K562 (cell line): ENCODE measurements around the gene MMRN2. TPM values are rescaled to one million over a fixed set of nuclear protein-coding genes. Genes with fewer than 3 reads are reported as not detected.

Experiments used
- ATAC-seq: fragments of 200-7000 bp; cut with Tn5 transposase; 3 replicates; pipeline ENCODE4 v1.9.1; 2020; ENCODE audit warnings: moderate library complexity
- BruUV-seq: library from RNA; stranded (reverse); fragments of 400-500 nt; replicated peaks from 2 replicates; lab custom pipeline; 2021; lab: Mats Ljungman, UMichigan
- CTCF ChIA-PET: fragments of 300-600 bp; formaldehyde crosslinking; extraction: SDS; loops from one replicate; lab custom pipeline; 2021; ENCODE audit warnings: low intra/inter-chr PET ratio; lab: Yijun Ruan, JAX
- POLR2A ChIA-PET: fragments of 300-600, 350-650 bp; sonication (Branson Sonifier 250); formaldehyde crosslinking; extraction: SDS; loops from one replicate; lab custom pipeline; 2021; ENCODE audit warnings: antibody characterized with exemption, inconsistent platforms; lab: Yijun Ruan, JAX
- DNase-seq, 4 experiments: peaks; one replicate each; pipeline versions ENCODE4 v3.0.0 to v3.0.0-alpha.2; 2011 to 2018; ENCODE audit warnings: low spot score in 3 of 4, mixed read lengths in 3 of 4; ENCODE audit errors: extremely low read depth in 1 of 4
- FAIRE-seq: peaks from 2 replicates; lab custom pipeline; 2011; peaks lifted over from hg19 to GRCh38; lab: Jason Lieb, UNC
- H2AFZ ChIP-seq: 2 replicates; pipeline ENCODE4 v1.6.0; 2011; ENCODE audit warnings: low read depth, low read length, control low read depth, inconsistent platforms
- H3K27ac ChIP-seq: fragments of 200-600 bp; 3 replicates; pipeline ENCODE4 v1.8.0; 2011; ENCODE audit warnings: low read depth, mild to moderate bottlenecking, control low read depth, inconsistent platforms, low read length, moderate library complexity, mixed read lengths; ENCODE audit errors: extremely low read depth
- H3K27me3 ChIP-seq, 2 experiments: fragments of 300-600 bp in 1 of 2; 2 replicates in 1 of 2; 3 replicates in 1 of 2; pipeline versions ENCODE4 v1.6.0 to v1.8.0; 2011; ENCODE audit warnings: inconsistent platforms in 2 of 2, low read length in 2 of 2, mild to moderate bottlenecking in 1 of 2, mixed read lengths in 1 of 2, moderate library complexity in 1 of 2; ENCODE audit not compliant: control insufficient read depth in 2 of 2, insufficient read depth in 2 of 2
- H3K36me3 ChIP-seq: fragments of 300-600 bp; 3 replicates; pipeline ENCODE4 v1.8.0; 2011; ENCODE audit warnings: mild to moderate bottlenecking, low read length, inconsistent platforms; ENCODE audit not compliant: control insufficient read depth, insufficient read depth
- H3K4me1 ChIP-seq, 2 experiments: fragments of 200-600 bp in 1 of 2; replicated peaks in 1 of 2; 2 replicates in 1 of 2; 3 replicates in 1 of 2; pipeline versions ENCODE4 v1.5.1 to v1.8.0; 2011; ENCODE audit warnings: inconsistent platforms in 2 of 2, low read length in 2 of 2, mild to moderate bottlenecking in 1 of 2, mixed read lengths in 1 of 2, moderate library complexity in 1 of 2; ENCODE audit not compliant: control insufficient read depth in 2 of 2, insufficient read depth in 2 of 2
- H3K4me2 ChIP-seq: 2 replicates; pipeline ENCODE4 v1.6.1; 2011; ENCODE audit warnings: low read length, control low read depth, inconsistent platforms, mixed read lengths; ENCODE audit not compliant: insufficient read depth
- H3K4me3 ChIP-seq: fragments of 200-600 bp; sonication (generic), shearing (Covaris generic); 2 replicates; pipeline ENCODE4 v1.5.1; 2016; ENCODE audit warnings: control low read depth, inconsistent platforms
- H3K79me2 ChIP-seq: fragments of 200-600 bp; 3 replicates; pipeline ENCODE4 v1.8.0; 2011; ENCODE audit warnings: low read length, inconsistent platforms; ENCODE audit not compliant: control insufficient read depth, insufficient read depth
- H3K9ac ChIP-seq, 2 experiments: 2 replicates each; pipeline versions ENCODE4 v1.6.0 to v1.6.1; 2011; ENCODE audit warnings: low read depth in 2 of 2, low read length in 2 of 2, control low read depth in 1 of 2, inconsistent platforms in 1 of 2, mild to moderate bottlenecking in 1 of 2, mixed read lengths in 1 of 2; ENCODE audit not compliant: insufficient read depth in 1 of 2
- H3K9me1 ChIP-seq: one replicate; pipeline ENCODE4 v1.6.0; 2011; ENCODE audit warnings: inconsistent platforms, mild to moderate bottlenecking, low read length, moderate library complexity; ENCODE audit not compliant: control insufficient read depth, insufficient read depth
- H3K9me3 ChIP-seq: replicated peaks from 2 replicates; pipeline ENCODE4 v1.5.1; 2011; ENCODE audit warnings: low read depth, low read length, inconsistent platforms; ENCODE audit not compliant: control insufficient read depth, insufficient read depth
- H4K20me1 ChIP-seq: replicated peaks from 2 replicates; pipeline ENCODE4 v1.6.1; 2011; ENCODE audit warnings: low read length, inconsistent platforms, mixed read lengths; ENCODE audit not compliant: control insufficient read depth, insufficient read depth
- AFF1 ChIP-seq, 2 experiments: fragments of 450-650 bp; IDR thresholded peaks; 2 replicates each; pipeline ENCODE4 v1.6.1; 2018; ENCODE audit warnings: mild to moderate bottlenecking in 2 of 2, low read depth in 1 of 2; ENCODE audit not compliant: partially characterized antibody in 2 of 2
- CLOCK ChIP-seq: fragments of 250-450 bp; sonication (Bioruptor Pico); IDR thresholded peaks from 2 replicates; pipeline ENCODE4 v1.4.0; 2020; ENCODE audit warnings: mild to moderate bottlenecking, moderate library complexity, borderline replicate concordance
- CSDE1 ChIP-seq, 2 experiments: fragments of 450-650 bp; IDR thresholded peaks; 2 replicates each; pipeline ENCODE4 v1.6.1; 2016; ENCODE audit warnings: mild to moderate bottlenecking in 1 of 2
- POLR2AphosphoS5 ChIP-seq: IDR thresholded peaks from 2 replicates; pipeline ENCODE4 v1.6.1; 2011; ENCODE audit warnings: mild to moderate bottlenecking, low read depth, low read length, moderate library complexity; ENCODE audit not compliant: control insufficient read depth, insufficient read depth
- RBM22 ChIP-seq: fragments of 200-400 bp; formaldehyde crosslinking; IDR thresholded peaks from 2 replicates; pipeline ENCODE4 v1.6.1; 2018; ENCODE audit warnings: low read length, low read depth; ENCODE audit not compliant: poor library complexity, severe bottlenecking
- RERE ChIP-seq: sonication (generic); formaldehyde crosslinking; IDR thresholded peaks from 2 replicates; pipeline ENCODE4 v1.8.0; 2023; ENCODE audit warnings: missing genetic modification reagents, mild to moderate bottlenecking, borderline replicate concordance
- STAG1 ChIP-seq: sonication (generic); formaldehyde crosslinking; IDR thresholded peaks from 2 replicates; pipeline ENCODE4 v1.5.0; 2020; ENCODE audit warnings: missing genetic modification reagents, borderline replicate concordance
- THRAP3 ChIP-seq: fragments of 450-650 bp; IDR thresholded peaks from 2 replicates; pipeline ENCODE4 v1.6.1; 2016; ENCODE audit warnings: mild to moderate bottlenecking, inconsistent platforms, borderline replicate concordance
- WGBS: fragments of 100-300 bp; shearing (Covaris generic); methylation state at CpG from one replicate; pipeline ENCODE4 v1.1.6; 2016; ENCODE audit warnings: low coverage, mixed read lengths; ENCODE audit not compliant: insufficient coverage; ENCODE audit errors: missing lambda C conversion rate; 5-methylcytosine and 5-hydroxymethylcytosine counted together
- in situ Hi-C: fragments of 300-500 bp; cut with MboI; formaldehyde crosslinking; loops from 4 replicates; pipeline ENCODE4 v1.15.0; 2018; ENCODE audit warnings: inconsistent platforms, mixed read lengths
- intact Hi-C: fragments of 100-400 bp; cut with micrococcal nuclease; formaldehyde crosslinking; loops from 2 replicates; pipeline ENCODE4 v1.14.2; 2022
- polyA plus RNA-seq, 8 experiments: library from polyadenylated mRNA; depleted of rRNA in 4 of 8; stranded (reverse) in 5 of 8; unstranded in 3 of 8; fragments of >200 nt; fragmentation: Nextera tagmentation in 2 of 8; fragmentation: Illumina TruSeq in 1 of 8; extraction: Ambion mirVana in 2 of 8; extraction: Trizol in 1 of 8; gene quantifications; 2 replicates each; pipeline versions ENCODE4 v1.2.1 to v1.2.3, GENCODE V29; 2011 to 2014; ENCODE audit warnings: inconsistent platforms in 1 of 8, missing spikeins in 1 of 8
- total RNA-seq, 7 experiments: library from RNA; depleted of rRNA in 6 of 7; stranded (reverse); fragments of >200 nt in 6 of 7; fragmentation: Illumina TruSeq in 2 of 7; extraction: Trizol in 2 of 7; gene quantifications; 2 replicates each; pipeline versions ENCODE4 v1.2.1 to v1.2.3, GENCODE V29; 2011 to 2021; ENCODE audit warnings: low replicate concordance in 1 of 7

Gene MMRN2
- total and polyA plus RNA-seq, 9 of the 15 experiments (the other 6 are each of a cell fraction or from before 2014, with no cell fraction given), result 0.07 to 2.0 (median 1.2) TPM

- ChIA-PET POLR2A (no interaction called here), CTCF (no interaction called here)
- BruUV-seq, result no TSS peak
- peaks cover 8 to 19% of the 10 kb centered on the region in 2 experiments; a peak in 4 of 5 replicates for H3K4me1 ChIP-seq
- no peak overlapping the region for H2AFZ ChIP-seq
- DNase-seq (no peak), ATAC-seq (no peak), FAIRE-seq (no peak)
- no peaks in the 10 kb centered on the region for H3K9me1 ChIP-seq
- H3K9me3 ChIP-seq, result no peaks in the 10 kb centered on the region
- H3K9ac ChIP-seq, result no peak overlapping the region
- WGBS, result 69% methylated on average over 6 of the region's 66 CpGs
- no peaks in the 10 kb centered on the region for H3K36me3 ChIP-seq
- H3K27me3 ChIP-seq, result no peaks in the 10 kb centered on the region
- in situ Hi-C loops (no loop called here), intact Hi-C loops (no loop called here)
- H3K4me3 ChIP-seq, result no peak overlapping the region
- no peak overlapping the region for H3K27ac ChIP-seq
- H3K4me2 ChIP-seq, result no peak overlapping the region
- no peaks in the 10 kb centered on the region for H4K20me1 ChIP-seq
- H3K79me2 ChIP-seq, result no peaks in the 10 kb centered on the region
- TF ChIP-seq CSDE1 (IDR thresholded peaks at IDR 0.05) (no peak), RERE (no peak), THRAP3 (no peak), STAG1 (CRISPR knock-in tag) (no peak), POLR2AphosphoS5 (no peak), CLOCK (CRISPR knock-in tag) (no peak), AFF1 (IDR thresholded peaks at IDR 0.05; ENCODE audit: low read depth in 1 of 2, partially characterized antibody in 2 of 2) (no peak), RBM22 (no peak)
These were observed 14.0 kb upstream of the MMRN2 start for GRCh38 chr10:86971232-86971991.
